ENCODE measurements around the gene PAQR9.
A peak's percentile ranks its signal among the peaks of the same experiment; 100 is the strongest.

The PAQR9 gene

DNA sequence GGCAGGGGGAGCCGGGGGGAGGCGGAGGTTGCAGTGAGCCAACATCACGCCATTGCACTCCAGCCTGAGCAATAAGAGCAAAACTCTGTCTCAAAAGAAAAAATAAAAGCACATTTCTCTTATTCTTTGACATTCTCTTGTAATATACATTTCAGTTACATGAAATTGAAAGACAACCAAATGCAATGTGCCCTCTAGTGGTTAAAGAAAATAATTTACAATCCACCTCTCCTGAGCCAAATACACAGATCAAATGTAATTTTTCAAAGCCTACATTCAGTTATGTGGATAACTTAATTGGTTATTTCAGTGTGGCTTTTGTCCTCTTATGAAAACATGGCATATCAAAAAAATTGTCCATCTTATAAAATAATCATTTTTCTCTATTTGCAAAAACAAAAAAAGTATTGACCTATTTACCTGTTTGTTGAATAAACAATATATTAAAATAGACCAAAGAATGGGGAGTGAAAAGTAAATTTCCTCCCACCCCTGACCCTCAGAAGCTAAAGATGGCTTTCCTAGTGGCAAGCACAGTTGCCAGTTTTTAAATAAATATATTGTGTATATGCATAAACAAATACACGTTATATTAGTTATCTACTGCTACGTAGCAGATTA is 23.7 kb upstream of the PAQR9 start:
- DNase-seq (ENCODE audit: low read depth), result peak; percentile 59
- TF ChIP-seq, protein P1, sequence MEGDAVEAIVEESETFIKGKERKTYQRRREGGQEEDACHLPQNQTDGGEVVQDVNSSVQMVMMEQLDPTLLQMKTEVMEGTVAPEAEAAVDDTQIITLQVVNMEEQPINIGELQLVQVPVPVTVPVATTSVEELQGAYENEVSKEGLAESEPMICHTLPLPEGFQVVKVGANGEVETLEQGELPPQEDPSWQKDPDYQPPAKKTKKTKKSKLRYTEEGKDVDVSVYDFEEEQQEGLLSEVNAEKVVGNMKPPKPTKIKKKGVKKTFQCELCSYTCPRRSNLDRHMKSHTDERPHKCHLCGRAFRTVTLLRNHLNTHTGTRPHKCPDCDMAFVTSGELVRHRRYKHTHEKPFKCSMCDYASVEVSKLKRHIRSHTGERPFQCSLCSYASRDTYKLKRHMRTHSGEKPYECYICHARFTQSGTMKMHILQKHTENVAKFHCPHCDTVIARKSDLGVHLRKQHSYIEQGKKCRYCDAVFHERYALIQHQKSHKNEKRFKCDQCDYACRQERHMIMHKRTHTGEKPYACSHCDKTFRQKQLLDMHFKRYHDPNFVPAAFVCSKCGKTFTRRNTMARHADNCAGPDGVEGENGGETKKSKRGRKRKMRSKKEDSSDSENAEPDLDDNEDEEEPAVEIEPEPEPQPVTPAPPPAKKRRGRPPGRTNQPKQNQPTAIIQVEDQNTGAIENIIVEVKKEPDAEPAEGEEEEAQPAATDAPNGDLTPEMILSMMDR (IDR thresholded peaks at IDR 0.05; ENCODE audit: low read depth, low read length), result peak; percentile 28
- TF ChIP-seq MYC (IDR thresholded peaks at IDR 0.05; ENCODE audit: low read depth, low read length) (no peak), POLR2A (IDR thresholded peaks at IDR 0.05; ENCODE audit: extremely low read depth, insufficient read length) (no peak)
- TF ChIP-seq, protein P2, sequence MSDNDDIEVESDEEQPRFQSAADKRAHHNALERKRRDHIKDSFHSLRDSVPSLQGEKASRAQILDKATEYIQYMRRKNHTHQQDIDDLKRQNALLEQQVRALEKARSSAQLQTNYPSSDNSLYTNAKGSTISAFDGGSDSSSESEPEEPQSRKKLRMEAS (IDR thresholded peaks at IDR 0.05; ENCODE audit: low read depth, low read length), result no peak
- no peak overlapping the region for H3K4me3 ChIP-seq (ENCODE audit: low read depth, low read length)

DNA sequence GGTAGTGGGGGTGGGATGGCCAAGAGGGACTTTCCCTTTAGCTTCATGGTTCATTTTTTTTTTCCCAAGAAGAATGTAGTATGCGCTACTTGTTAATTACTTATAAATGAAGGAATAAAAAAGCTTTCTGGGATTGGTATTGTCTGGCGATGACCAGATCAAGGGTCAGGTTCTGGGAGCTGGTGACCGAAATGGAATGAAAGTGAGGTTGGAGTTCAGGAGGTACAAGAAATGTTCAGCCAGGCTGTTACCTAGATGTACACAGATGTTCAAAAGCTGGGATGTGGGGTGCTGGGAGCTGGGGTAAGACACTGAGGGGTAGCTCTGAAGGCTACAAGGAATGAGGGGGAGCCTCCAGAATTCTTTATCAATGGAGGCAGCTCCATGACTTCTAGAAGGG is 20.8 kb upstream of the PAQR9 start:
- DNase-seq (ENCODE audit: low read depth), result no peak
- H3K4me3 ChIP-seq (ENCODE audit: low read depth, low read length), result no peak overlapping the region
- TF ChIP-seq MYC (IDR thresholded peaks at IDR 0.05; ENCODE audit: low read depth, low read length) (no peak), POLR2A (IDR thresholded peaks at IDR 0.05; ENCODE audit: extremely low read depth, insufficient read length) (no peak)
- TF ChIP-seq, protein P2 (IDR thresholded peaks at IDR 0.05; ENCODE audit: low read depth, low read length), result no peak
- TF ChIP-seq, protein P1 (IDR thresholded peaks at IDR 0.05; ENCODE audit: low read depth, low read length), result no peak

DNA sequence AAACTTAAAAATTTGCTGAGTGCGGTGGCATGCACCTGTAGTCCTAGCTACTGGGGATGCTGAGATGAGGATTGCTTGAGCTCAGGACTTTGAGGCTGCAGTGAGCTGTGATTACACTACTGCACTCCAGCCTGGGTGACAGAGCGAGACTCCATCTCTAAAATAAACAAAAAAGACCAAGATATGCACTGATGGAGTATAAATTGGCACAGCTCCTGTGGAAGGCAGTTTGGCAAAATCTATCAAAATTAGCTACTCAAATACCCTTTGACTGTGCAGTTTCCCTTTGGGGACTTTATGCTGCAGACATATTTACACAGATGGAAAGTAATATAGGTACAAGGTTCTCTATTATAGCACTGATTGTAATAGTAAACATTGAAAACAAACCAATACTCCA is 19.8 kb upstream of the PAQR9 start:
- DNase-seq (ENCODE audit: low read depth), result no peak
- no peak for TF ChIP-seq POLR2A (IDR thresholded peaks at IDR 0.05; ENCODE audit: extremely low read depth, insufficient read length)
- TF ChIP-seq, protein P2 (IDR thresholded peaks at IDR 0.05; ENCODE audit: low read depth, low read length), result no peak
- TF ChIP-seq, protein P1 (IDR thresholded peaks at IDR 0.05; ENCODE audit: low read depth, low read length), result no peak
- TF ChIP-seq MYC (IDR thresholded peaks at IDR 0.05; ENCODE audit: low read depth, low read length), result no peak
- no peak overlapping the region for H3K4me3 ChIP-seq (ENCODE audit: low read depth, low read length)

DNA sequence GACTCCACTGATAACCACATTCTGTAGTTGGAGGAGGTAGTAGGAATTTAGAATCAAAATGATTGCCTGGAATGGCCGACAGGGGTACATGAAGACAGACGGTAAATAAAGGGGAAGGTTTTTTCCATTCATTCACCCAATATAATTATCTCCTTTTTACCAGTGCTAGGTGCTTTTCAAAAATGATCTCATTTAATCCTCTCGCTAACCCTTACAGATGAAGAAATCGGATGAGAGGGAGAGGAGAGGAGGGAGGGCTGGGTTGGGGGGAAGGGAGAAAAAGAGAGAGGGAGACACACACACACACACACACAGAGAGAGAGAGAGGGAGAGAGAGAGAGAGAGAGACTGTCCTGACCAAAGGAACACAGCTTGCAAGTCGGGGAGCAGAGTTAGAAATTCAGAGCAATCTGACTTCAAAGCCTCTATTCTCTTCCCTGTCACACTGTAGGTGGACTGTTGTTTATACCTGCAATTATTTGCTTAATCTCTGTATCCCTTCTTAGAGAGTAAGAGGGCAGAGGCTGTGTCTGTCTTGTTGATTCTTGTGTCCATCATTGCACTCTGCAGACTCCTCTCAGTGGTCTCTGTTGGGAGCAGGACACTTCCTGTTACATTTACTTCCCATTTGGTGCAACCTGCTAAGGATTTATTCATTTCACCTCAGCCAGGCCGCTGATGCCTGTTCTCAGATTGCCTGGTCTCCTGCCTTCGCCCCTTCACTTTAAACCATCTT is 18.7 kb upstream of the PAQR9 start:
- peak; percentile 31 for DNase-seq (ENCODE audit: low read depth)
- H3K4me3 ChIP-seq (ENCODE audit: low read depth, low read length), result no peak overlapping the region
- TF ChIP-seq POLR2A (IDR thresholded peaks at IDR 0.05; ENCODE audit: extremely low read depth, insufficient read length) (no peak), MYC (IDR thresholded peaks at IDR 0.05; ENCODE audit: low read depth, low read length) (no peak)
- TF ChIP-seq, protein P2 (IDR thresholded peaks at IDR 0.05; ENCODE audit: low read depth, low read length), result no peak
- TF ChIP-seq, protein P1 (IDR thresholded peaks at IDR 0.05; ENCODE audit: low read depth, low read length), result no peak

DNA sequence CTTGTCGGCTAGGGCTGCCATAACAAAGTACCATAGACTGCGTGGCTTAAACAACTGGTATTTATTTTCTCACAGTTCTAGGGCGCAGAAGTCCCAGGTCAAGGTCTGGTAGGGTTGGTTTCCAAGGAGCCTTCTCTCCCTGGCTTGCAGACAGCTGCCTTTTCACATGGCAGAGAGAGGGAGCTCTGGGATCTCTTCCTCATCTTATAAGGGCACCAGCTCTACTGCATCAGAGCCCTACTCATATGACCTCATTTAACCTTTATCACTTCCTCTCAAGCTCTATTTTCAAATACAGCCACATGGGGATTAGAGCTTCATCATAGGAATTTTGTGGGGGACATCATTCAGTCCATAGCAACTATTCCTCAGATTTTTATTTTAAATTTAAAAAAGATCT is 17.6 kb upstream of the PAQR9 start:
- no peak overlapping the region for H3K4me3 ChIP-seq (ENCODE audit: low read depth, low read length)
- DNase-seq (ENCODE audit: low read depth), result peak; percentile 68
- TF ChIP-seq MYC (IDR thresholded peaks at IDR 0.05; ENCODE audit: low read depth, low read length), result no peak
- TF ChIP-seq, protein P1 (IDR thresholded peaks at IDR 0.05; ENCODE audit: low read depth, low read length), result peak; percentile 14

Measured in NB4 (cell line).